Measurements from ENCODE around the gene SDF2L1. TPM values are rescaled to one million over a fixed set of nuclear protein-coding genes. Genes with fewer than 3 reads are reported as not detected.
"Not testable (repeated sequence)": the region's sequence is repeated elsewhere in the genome, so short reads cannot be mapped to it uniquely, and the experiment has no call there.

The SDF2L1 gene
- total and polyA plus RNA-seq, 10 of the 15 experiments (the other 5 are each of a cell fraction or from before 2014, with no cell fraction given) = 3.0 to 214 (median 55.5) TPM

GRCh38 chr22:21677606-21678443 lies 35.7 kb downstream of the SDF2L1 start:
- ChIA-PET SMC1A (ENCODE audit: uncharacterized antibody, unreplicated experiment) (no interaction called here), POLR2A (no interaction called here), RAD21 (ENCODE audit: unreplicated experiment) (no interaction called here), CTCF (no interaction called here)
- BruUV-seq (replicated peaks) = no TSS peak
- Histone ChIP-seq H3K9me3 (replicated peaks; ENCODE audit: control insufficient read depth, insufficient read depth, low read length) (no peaks in the 10 kb centered on the region), H3K36me3 (ENCODE audit: control insufficient read depth in 2 of 2, insufficient read depth in 2 of 2, low read length in 1 of 2) (peaks cover 6 to 18% of the 10 kb centered on the region in 2 experiments), H3K27me3 (replicated peaks in 1 of 2; ENCODE audit: control insufficient read depth in 2 of 2, insufficient read depth in 2 of 2, low read length in 1 of 2) (no peaks in the 10 kb centered on the region), H3K79me2 (ENCODE audit: control insufficient read depth, insufficient read depth, low read length) (no peaks in the 10 kb centered on the region), H3K9ac (ENCODE audit: control insufficient read depth, insufficient read depth, low read length) (no peak overlapping the region), H3K4me3 (no peak overlapping the region), H2AFZ (ENCODE audit: control insufficient read depth, low read depth, low read length) (no peak overlapping the region), H3K4me2 (ENCODE audit: control insufficient read depth, insufficient read depth) (no peak overlapping the region), H3K4me1 (ENCODE audit: control insufficient read depth, insufficient read depth, low read length) (no peaks in the 10 kb centered on the region; the same call in 1 of the 2 replicates), H4K20me1 (ENCODE audit: control insufficient read depth, insufficient read depth) (no peaks in the 10 kb centered on the region), H3K27ac (ENCODE audit: control insufficient read depth, insufficient read depth) (no peak overlapping the region)
- in situ Hi-C loops (cut with MboI) = no loop called here
- no peak for DNase-seq (ENCODE audit: low read depth, low spot score)
- ATAC-seq = no peak
- intact Hi-C loops (cut with micrococcal nuclease; ENCODE audit: unreplicated experiment) = no loop called here
- no peak for FAIRE-seq
- TF ChIP-seq ZBTB40 (IDR thresholded peaks at IDR 0.05; ENCODE audit: borderline replicate concordance) = no peak
- TF ChIP-seq MYC (IDR thresholded peaks at IDR 0.05; ENCODE audit: insufficient read depth, insufficient read length, insufficient replicate concordance, low read length, severe bottlenecking) = no peak
- TF ChIP-seq POLR2A (IDR thresholded peaks at IDR 0.05; ENCODE audit: low read depth, low read length) = peak; percentile 30; the same call in 1 of the 2 replicates
- no peak for TF ChIP-seq SREBF1 (IDR thresholded peaks at IDR 0.05; ENCODE audit: low read length)
- no peak for TF ChIP-seq EZH2 (IDR thresholded peaks at IDR 0.05; ENCODE audit: borderline replicate concordance, control insufficient read depth, low read depth, low read length)
- 98% methylated on average over 15 of the region's 15 CpGs for WGBS (ENCODE audit: insufficient coverage, insufficient replicate concordance, low lambda C conversion rate, missing lambda C conversion rate)

GRCh38 chr22:21678842-21679241 lies 36.7 kb downstream of the SDF2L1 start:
- H3K4me3 ChIP-seq; H3K27me3 ChIP-seq (replicated peaks in 1 of 2; ENCODE audit: control insufficient read depth in 2 of 2, insufficient read depth in 2 of 2, low read length in 1 of 2); intact Hi-C loops (cut with micrococcal nuclease; ENCODE audit: unreplicated experiment); H3K9me3 ChIP-seq (replicated peaks; ENCODE audit: control insufficient read depth, insufficient read depth, low read length); H4K20me1 ChIP-seq (ENCODE audit: control insufficient read depth, insufficient read depth); in situ Hi-C loops (cut with MboI); H3K4me1 ChIP-seq (ENCODE audit: control insufficient read depth, insufficient read depth, low read length); H2AFZ ChIP-seq (ENCODE audit: control insufficient read depth, low read depth, low read length); H3K79me2 ChIP-seq (ENCODE audit: control insufficient read depth, insufficient read depth, low read length); H3K9ac ChIP-seq (ENCODE audit: control insufficient read depth, insufficient read depth, low read length); DNase-seq (ENCODE audit: low read depth, low spot score); H3K4me2 ChIP-seq (ENCODE audit: control insufficient read depth, insufficient read depth); FAIRE-seq; SMC1A ChIA-PET (ENCODE audit: uncharacterized antibody, unreplicated experiment); BruUV-seq (replicated peaks); POLR2A ChIA-PET; RAD21 ChIA-PET (ENCODE audit: unreplicated experiment); H3K27ac ChIP-seq (ENCODE audit: control insufficient read depth, insufficient read depth); ATAC-seq: not testable (repeated sequence)
- WGBS (ENCODE audit: insufficient coverage, insufficient replicate concordance, low lambda C conversion rate, missing lambda C conversion rate) = over 99% methylated on average over 9 of the region's 12 CpGs
- peaks cover 12 to 17% of the 10 kb centered on the region in 2 experiments for H3K36me3 ChIP-seq (ENCODE audit: control insufficient read depth in 2 of 2, insufficient read depth in 2 of 2, low read length in 1 of 2)
- CTCF ChIA-PET = interaction anchor here (1.1 kb wide), 1 partner anchor 32 kb away, joined by 3 read pairs; no protein-coding TSS in a partner anchor

Measured in GM12878 (cell line).